Measurements from ENCODE around the gene PTGFRN.
A peak's percentile ranks its signal among the peaks of the same experiment; 100 is the strongest.

Gene PTGFRN

GRCh38 chr1:117000142-117000541, 90.4 kb downstream of the PTGFRN start:
- DNase-seq (ENCODE audit: low spot score) (no peak), ATAC-seq (ENCODE audit: low read depth) (no peak)
- Histone ChIP-seq H3K27me3 (ENCODE audit: insufficient read depth, poor library complexity, severe bottlenecking) (no peaks in the 10 kb centered on the region), H3K4me3 (ENCODE audit: severe bottlenecking) (no peak overlapping the region), H3K27ac (ENCODE audit: poor library complexity, severe bottlenecking) (no peak overlapping the region), H3K36me3 (ENCODE audit: low read depth) (no peaks in the 10 kb centered on the region), H3K4me1 (ENCODE audit: insufficient read depth, poor library complexity, severe bottlenecking) (peaks cover 4% of the 10 kb centered on the region), H3K9me3 (ENCODE audit: severe bottlenecking) (no peaks in the 10 kb centered on the region)
- TF ChIP-seq, protein P1, sequence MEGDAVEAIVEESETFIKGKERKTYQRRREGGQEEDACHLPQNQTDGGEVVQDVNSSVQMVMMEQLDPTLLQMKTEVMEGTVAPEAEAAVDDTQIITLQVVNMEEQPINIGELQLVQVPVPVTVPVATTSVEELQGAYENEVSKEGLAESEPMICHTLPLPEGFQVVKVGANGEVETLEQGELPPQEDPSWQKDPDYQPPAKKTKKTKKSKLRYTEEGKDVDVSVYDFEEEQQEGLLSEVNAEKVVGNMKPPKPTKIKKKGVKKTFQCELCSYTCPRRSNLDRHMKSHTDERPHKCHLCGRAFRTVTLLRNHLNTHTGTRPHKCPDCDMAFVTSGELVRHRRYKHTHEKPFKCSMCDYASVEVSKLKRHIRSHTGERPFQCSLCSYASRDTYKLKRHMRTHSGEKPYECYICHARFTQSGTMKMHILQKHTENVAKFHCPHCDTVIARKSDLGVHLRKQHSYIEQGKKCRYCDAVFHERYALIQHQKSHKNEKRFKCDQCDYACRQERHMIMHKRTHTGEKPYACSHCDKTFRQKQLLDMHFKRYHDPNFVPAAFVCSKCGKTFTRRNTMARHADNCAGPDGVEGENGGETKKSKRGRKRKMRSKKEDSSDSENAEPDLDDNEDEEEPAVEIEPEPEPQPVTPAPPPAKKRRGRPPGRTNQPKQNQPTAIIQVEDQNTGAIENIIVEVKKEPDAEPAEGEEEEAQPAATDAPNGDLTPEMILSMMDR (IDR thresholded peaks at IDR 0.05; ENCODE audit: poor library complexity, severe bottlenecking), result no peak

- Histone ChIP-seq H3K27ac (ENCODE audit: poor library complexity, severe bottlenecking) (no peak within 1 kb of the TSS), H3K4me3 (ENCODE audit: severe bottlenecking) (no peak within 1 kb of the TSS), H3K4me1 (ENCODE audit: insufficient read depth, poor library complexity, severe bottlenecking) (peaks cover 4% of the 10 kb centered on the region), H3K27me3 (ENCODE audit: insufficient read depth, poor library complexity, severe bottlenecking) (no peaks in the 10 kb centered on the region), H3K36me3 (ENCODE audit: low read depth) (no peaks in the 10 kb centered on the region), H3K9me3 (ENCODE audit: severe bottlenecking) (no peaks in the 10 kb centered on the region)
- DNase-seq (ENCODE audit: low spot score) (no peak), ATAC-seq (ENCODE audit: low read depth) (no peak)
- TF ChIP-seq, protein P1 (IDR thresholded peaks at IDR 0.05; ENCODE audit: poor library complexity, severe bottlenecking), result no peak
These were observed 91.7 kb downstream of the PTGFRN start, which contains the start of gene CD101 for GRCh38 chr1:117001254-117001927. CD101 (plus strand) TSS chr1:117001760; CDS start chr1:117001818, 58 bp downstream.

DNA sequence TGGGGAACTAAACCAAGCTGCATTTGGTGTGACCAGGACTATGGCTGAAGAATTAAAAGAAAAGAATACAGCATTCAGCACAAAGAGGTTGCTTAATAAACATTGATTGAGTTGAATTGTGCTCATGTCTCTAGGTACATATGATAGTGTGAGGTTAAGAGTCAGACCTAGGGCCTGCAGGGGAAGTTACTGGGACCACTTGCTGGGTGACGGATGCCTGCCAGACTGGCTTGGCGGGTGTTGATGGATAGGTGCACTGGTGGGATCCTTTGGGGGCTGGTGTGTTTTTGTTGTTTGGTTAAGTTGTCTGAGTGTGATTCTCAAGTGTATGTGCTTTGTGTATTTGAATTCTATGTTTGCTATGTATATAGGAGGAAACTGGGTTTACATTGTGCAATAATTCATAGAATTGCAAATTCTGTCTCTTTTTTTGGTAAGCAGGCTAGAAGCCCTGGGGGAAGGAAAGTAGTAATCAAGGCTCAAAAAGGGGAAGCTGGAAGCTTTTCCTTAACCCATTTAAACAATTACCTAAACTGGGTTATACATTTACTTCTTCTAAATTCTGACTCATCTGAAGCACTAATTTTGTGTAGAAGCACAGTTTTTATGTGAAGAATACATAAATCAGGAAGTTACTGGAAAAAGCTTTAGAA, 93.6 kb downstream of the PTGFRN start:
- H3K27me3 ChIP-seq (ENCODE audit: insufficient read depth, poor library complexity, severe bottlenecking), result no peaks in the 10 kb centered on the region
- H3K9me3 ChIP-seq (ENCODE audit: severe bottlenecking), result no peaks in the 10 kb centered on the region
- DNase-seq (ENCODE audit: low spot score) (no peak), ATAC-seq (ENCODE audit: low read depth) (no peak)
- no peak overlapping the region for H3K27ac ChIP-seq (ENCODE audit: poor library complexity, severe bottlenecking)
- peaks cover 13% of the 10 kb centered on the region for H3K4me1 ChIP-seq (ENCODE audit: insufficient read depth, poor library complexity, severe bottlenecking)
- TF ChIP-seq, protein P1 (IDR thresholded peaks at IDR 0.05; ENCODE audit: poor library complexity, severe bottlenecking), result no peak
- H3K36me3 ChIP-seq (ENCODE audit: low read depth), result no peaks in the 10 kb centered on the region
- no peak overlapping the region for H3K4me3 ChIP-seq (ENCODE audit: severe bottlenecking)

DNA sequence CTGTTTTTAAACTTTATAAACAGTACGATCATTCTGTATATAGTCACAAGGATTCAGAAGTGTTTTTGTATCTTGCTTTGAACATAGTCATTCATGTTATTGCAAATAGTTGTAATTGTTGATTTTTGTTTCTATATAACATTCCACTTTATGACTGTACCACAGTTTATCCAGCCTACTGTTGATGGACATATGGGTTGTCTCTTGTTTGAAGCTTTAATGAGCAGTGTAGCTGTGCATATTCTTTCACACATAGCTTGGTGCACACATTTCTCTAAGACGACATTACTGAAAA, 98.0 kb downstream of the PTGFRN start:
- Histone ChIP-seq H3K4me1 (ENCODE audit: insufficient read depth, poor library complexity, severe bottlenecking) (peaks cover 13% of the 10 kb centered on the region), H3K27ac (ENCODE audit: poor library complexity, severe bottlenecking) (peak overlapping the region; percentile 12), H3K36me3 (ENCODE audit: low read depth) (no peaks in the 10 kb centered on the region), H3K9me3 (ENCODE audit: severe bottlenecking) (no peaks in the 10 kb centered on the region), H3K4me3 (ENCODE audit: severe bottlenecking) (no peak overlapping the region), H3K27me3 (ENCODE audit: insufficient read depth, poor library complexity, severe bottlenecking) (no peaks in the 10 kb centered on the region)
- no peak for DNase-seq (ENCODE audit: low spot score)
- ATAC-seq (ENCODE audit: low read depth), result peak; percentile 29; the same call in 2 of the 3 replicates
- TF ChIP-seq, protein P1 (IDR thresholded peaks at IDR 0.05; ENCODE audit: poor library complexity, severe bottlenecking), result no peak

DNA sequence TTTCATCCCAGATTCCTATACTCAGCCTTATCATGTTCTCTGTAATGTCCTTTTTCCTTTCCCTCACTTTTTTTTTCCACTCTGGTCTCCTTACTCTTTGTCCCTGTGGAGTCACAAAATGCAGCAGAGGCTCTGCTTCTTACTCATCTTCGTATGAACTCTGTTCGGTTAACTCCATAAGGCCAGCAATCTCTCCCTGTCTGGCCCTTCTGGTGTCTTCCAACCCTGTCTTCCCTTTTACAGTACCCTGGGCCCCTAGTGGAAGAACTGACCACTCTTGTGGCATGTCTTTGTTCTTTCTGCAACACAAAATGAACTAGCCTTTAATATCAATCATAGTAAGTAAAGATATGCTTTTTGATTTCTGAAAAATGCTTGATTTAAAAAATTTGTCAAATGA, 98.9 kb downstream of the PTGFRN start:
- Histone ChIP-seq H3K9me3 (ENCODE audit: severe bottlenecking) (no peaks in the 10 kb centered on the region), H3K36me3 (ENCODE audit: low read depth) (no peaks in the 10 kb centered on the region), H3K27me3 (ENCODE audit: insufficient read depth, poor library complexity, severe bottlenecking) (no peaks in the 10 kb centered on the region), H3K27ac (ENCODE audit: poor library complexity, severe bottlenecking) (no peak overlapping the region), H3K4me3 (ENCODE audit: severe bottlenecking) (no peak overlapping the region), H3K4me1 (ENCODE audit: insufficient read depth, poor library complexity, severe bottlenecking) (peaks cover 13% of the 10 kb centered on the region)
- TF ChIP-seq, protein P1 (IDR thresholded peaks at IDR 0.05; ENCODE audit: poor library complexity, severe bottlenecking), result no peak
- no peak for DNase-seq (ENCODE audit: low spot score)
- ATAC-seq (ENCODE audit: low read depth), result no peak

All from RWPE2 (cell line).